ENCODE measurements around the gene ERFL. TPM values are rescaled to one million over a fixed set of nuclear protein-coding genes. Genes with fewer than 3 reads are reported as not detected.

The ERFL gene
- total RNA-seq, 2 experiments from 2014 or later: 1.6 to 6.8 TPM

DNA sequence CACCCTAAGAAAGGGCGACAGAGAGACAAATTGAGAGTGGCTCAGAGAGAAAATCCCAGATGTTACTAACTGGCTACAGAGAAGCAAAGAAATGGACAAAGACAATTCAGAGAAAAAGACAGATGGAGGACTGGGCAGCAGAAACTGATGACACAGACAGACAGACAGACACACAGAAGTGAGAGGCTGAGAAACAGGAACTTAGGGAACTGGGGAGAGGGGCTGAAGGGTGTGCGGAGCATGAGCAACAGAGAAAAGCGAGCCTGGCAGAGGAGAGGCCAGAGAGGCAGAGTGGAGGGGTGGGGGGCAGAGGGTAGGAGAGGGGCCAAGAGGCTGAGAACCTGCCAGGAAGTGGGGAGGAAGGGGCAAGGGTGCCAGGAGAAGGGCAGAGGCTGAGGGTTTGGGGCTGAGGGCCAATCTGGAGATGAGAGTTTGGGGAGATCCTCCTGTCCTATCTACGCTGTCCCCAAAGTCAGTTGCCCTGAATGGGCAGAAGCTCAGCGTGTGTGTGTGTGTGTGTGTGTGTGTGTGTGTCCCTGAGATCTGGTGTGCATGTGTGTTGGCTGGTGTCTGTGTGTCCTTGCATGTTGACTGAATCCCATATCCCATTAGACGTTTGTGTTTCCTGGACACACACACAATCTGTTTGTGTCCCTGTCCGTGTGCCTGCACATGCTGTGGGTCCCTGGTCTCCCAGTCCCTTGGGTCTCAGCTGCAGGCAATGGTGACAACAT, 5.6 kb upstream of the ERFL start:
- Histone ChIP-seq H3K4me3 (ENCODE audit: low read depth, low read length, poor library complexity, severe bottlenecking) (no peak overlapping the region), H2AFZ (ENCODE audit: low read length) (peak overlapping the region; percentile 7; the same call in 1 of the 2 replicates), H3K9me3 (ENCODE audit: low read length) (no peaks in the 10 kb centered on the region), H3K4me2 (ENCODE audit: low read length) (peak overlapping the region; percentile 50), H3K4me1 (ENCODE audit: insufficient read depth, low read length, poor library complexity, severe bottlenecking) (peaks cover 93% of the 10 kb centered on the region), H3K79me2 (ENCODE audit: insufficient read depth, low read depth, low read length) (no peaks in the 10 kb centered on the region), H3K36me3 (ENCODE audit: insufficient read depth, low read length) (no peaks in the 10 kb centered on the region), H3K9me2 (ENCODE audit: insufficient read depth, low read length) (no peaks in the 10 kb centered on the region), H3K27ac (ENCODE audit: low read depth, low read length, poor library complexity, severe bottlenecking) (peak overlapping the region; percentile 62), H4K20me1 (ENCODE audit: insufficient read depth, low read length) (no peaks in the 10 kb centered on the region)
- peak; percentile 53 for DNase-seq (ENCODE audit: low spot score)
- TF ChIP-seq EZH2phosphoT487 (IDR thresholded peaks at IDR 0.05; ENCODE audit: borderline replicate concordance, low read depth, low read length): no peak
- TF ChIP-seq, protein P1, sequence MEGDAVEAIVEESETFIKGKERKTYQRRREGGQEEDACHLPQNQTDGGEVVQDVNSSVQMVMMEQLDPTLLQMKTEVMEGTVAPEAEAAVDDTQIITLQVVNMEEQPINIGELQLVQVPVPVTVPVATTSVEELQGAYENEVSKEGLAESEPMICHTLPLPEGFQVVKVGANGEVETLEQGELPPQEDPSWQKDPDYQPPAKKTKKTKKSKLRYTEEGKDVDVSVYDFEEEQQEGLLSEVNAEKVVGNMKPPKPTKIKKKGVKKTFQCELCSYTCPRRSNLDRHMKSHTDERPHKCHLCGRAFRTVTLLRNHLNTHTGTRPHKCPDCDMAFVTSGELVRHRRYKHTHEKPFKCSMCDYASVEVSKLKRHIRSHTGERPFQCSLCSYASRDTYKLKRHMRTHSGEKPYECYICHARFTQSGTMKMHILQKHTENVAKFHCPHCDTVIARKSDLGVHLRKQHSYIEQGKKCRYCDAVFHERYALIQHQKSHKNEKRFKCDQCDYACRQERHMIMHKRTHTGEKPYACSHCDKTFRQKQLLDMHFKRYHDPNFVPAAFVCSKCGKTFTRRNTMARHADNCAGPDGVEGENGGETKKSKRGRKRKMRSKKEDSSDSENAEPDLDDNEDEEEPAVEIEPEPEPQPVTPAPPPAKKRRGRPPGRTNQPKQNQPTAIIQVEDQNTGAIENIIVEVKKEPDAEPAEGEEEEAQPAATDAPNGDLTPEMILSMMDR (conservative IDR thresholded peaks at IDR 0.05; ENCODE audit: low read length): no peak
- intact Hi-C loops (cut with micrococcal nuclease; ENCODE audit: unreplicated experiment): loop anchor here (2.0 kb wide), 1 partner anchor 47 kb away; no protein-coding TSS in a partner anchor
- CTCF ChIA-PET (ENCODE audit: unreplicated experiment): interaction anchor here (0.5 to 0.8 kb wide), 3 partner anchors 18 to 54 kb away, joined by 3 to 5 read pairs (median 3); no protein-coding TSS in a partner anchor
- POLR2A ChIA-PET: interaction anchor here (0.5 to 0.6 kb wide), 3 partner anchors 33 to 56 kb away, joined by 3 to 4 read pairs (median 3); no protein-coding TSS in a partner anchor
- no TSS peak for BruUV-seq (replicated peaks)

DNA sequence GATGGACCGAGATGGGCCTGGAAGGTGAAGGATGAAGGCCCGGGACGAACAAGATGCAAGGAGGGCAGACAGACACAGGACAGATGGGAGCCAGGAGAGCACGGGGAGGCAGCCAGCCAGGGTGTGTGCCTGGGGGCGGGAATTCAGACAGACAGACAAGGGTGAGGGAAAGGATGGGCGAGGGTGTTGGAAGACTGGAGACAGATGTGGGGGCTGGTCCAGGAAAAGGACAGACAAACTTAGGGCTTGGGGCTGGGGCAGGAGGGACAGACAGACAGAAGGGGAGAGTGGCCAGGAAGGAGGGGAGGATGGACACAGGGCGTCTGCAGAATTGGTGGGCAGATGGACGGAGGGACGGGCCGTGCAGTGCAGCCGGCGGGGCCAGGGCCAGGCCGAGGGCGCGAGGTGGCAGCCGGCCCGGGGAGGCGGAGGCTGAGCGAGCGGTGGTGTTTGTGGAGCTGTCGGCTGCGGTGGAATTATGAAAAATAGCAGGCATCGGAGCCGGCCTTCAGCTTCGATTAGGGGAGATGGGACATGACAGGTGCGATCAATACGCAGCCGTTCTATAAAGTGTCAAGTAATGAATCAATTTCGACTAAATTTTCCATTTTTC, 4.6 kb upstream of the ERFL start:
- CTCF ChIA-PET (ENCODE audit: unreplicated experiment): no interaction called here
- Histone ChIP-seq H3K4me2 (ENCODE audit: low read length) (no peak overlapping the region), H2AFZ (ENCODE audit: low read length) (no peak overlapping the region), H3K27ac (ENCODE audit: low read depth, low read length, poor library complexity, severe bottlenecking) (no peak overlapping the region), H3K36me3 (ENCODE audit: insufficient read depth, low read length) (no peaks in the 10 kb centered on the region), H4K20me1 (ENCODE audit: insufficient read depth, low read length) (no peaks in the 10 kb centered on the region), H3K4me1 (ENCODE audit: insufficient read depth, low read length, poor library complexity, severe bottlenecking) (peaks cover 91% of the 10 kb centered on the region), H3K9me3 (ENCODE audit: low read length) (no peaks in the 10 kb centered on the region), H3K4me3 (ENCODE audit: low read depth, low read length, poor library complexity, severe bottlenecking) (no peak overlapping the region), H3K79me2 (ENCODE audit: insufficient read depth, low read depth, low read length) (no peaks in the 10 kb centered on the region), H3K9me2 (ENCODE audit: insufficient read depth, low read length) (no peaks in the 10 kb centered on the region)
- intact Hi-C loops (cut with micrococcal nuclease; ENCODE audit: unreplicated experiment): no loop called here
- no peak for DNase-seq (ENCODE audit: low spot score)
- TF ChIP-seq EZH2phosphoT487 (IDR thresholded peaks at IDR 0.05; ENCODE audit: borderline replicate concordance, low read depth, low read length): no peak
- TF ChIP-seq, protein P1 (conservative IDR thresholded peaks at IDR 0.05; ENCODE audit: low read length): no peak
- POLR2A ChIA-PET: no interaction called here
- no TSS peak for BruUV-seq (replicated peaks)

Data from OCI-LY7 (cell line).